Stimulated activated CD4-positive, alpha-beta T cell treated with anti-CD3 and anti-CD28 coated beads, TNF-alpha, amount 100 ng/mL, for 4 hours (primary cell): ENCODE measurements around the gene MARCHF10.
"Not testable (repeated sequence)": the region's sequence is repeated elsewhere in the genome, so short reads cannot be mapped to it uniquely, and the experiment has no call there.

ENCODE experiments used
- DNase-seq, 3 experiments: peaks; one replicate each; pipeline ENCODE4 v3.0.0-alpha.2; 2020; ENCODE audit warnings: low read depth in 3 of 3

MARCHF10 gene

GRCh38 chr17:62807812-62808575, at the start of gene MARCHF10:
Gene MARCHF10 (minus strand): TSS chr17:62808314. CDS start chr17:62801735, 6,579 bp downstream.
- DNase-seq, result peak in 2 of 3 experiments; percentile 37 to 59

- no peak for DNase-seq
Observed at GRCh38 chr17:62857526-62857925, 49.4 kb upstream of the MARCHF10 start.

- DNase-seq, result no peak
Observed at GRCh38 chr17:62856594-62856993, 48.5 kb upstream of the MARCHF10 start.

- DNase-seq, result no peak
Observed at GRCh38 chr17:62855156-62855555, 47.0 kb upstream of the MARCHF10 start.

GRCh38 chr17:62854098-62854680, 46.1 kb upstream of the MARCHF10 start:
- no peak for DNase-seq

- DNase-seq, result no peak
Observed at GRCh38 chr17:62852195-62852594, 44.1 kb upstream of the MARCHF10 start.

GRCh38 chr17:62849591-62850415, 41.7 kb upstream of the MARCHF10 start:
- DNase-seq, result not testable (repeated sequence)

GRCh38 chr17:62848334-62848733, 40.2 kb upstream of the MARCHF10 start:
- no peak for DNase-seq

GRCh38 chr17:62847426-62847825, 39.3 kb upstream of the MARCHF10 start:
- no peak for DNase-seq

GRCh38 chr17:62840871-62841270, 32.8 kb upstream of the MARCHF10 start:
- no peak for DNase-seq

GRCh38 chr17:62833816-62834215, 25.7 kb upstream of the MARCHF10 start:
- DNase-seq, result not testable (repeated sequence)

- no peak for DNase-seq
Observed at GRCh38 chr17:62832405-62832804, 24.3 kb upstream of the MARCHF10 start.

GRCh38 chr17:62831066-62831465, 23.0 kb upstream of the MARCHF10 start:
- DNase-seq, result not testable (repeated sequence)

- DNase-seq, result no peak
Observed at GRCh38 chr17:62827746-62828485, 19.8 kb upstream of the MARCHF10 start.

- no peak for DNase-seq
Observed at GRCh38 chr17:62826956-62827355, 18.8 kb upstream of the MARCHF10 start.

- no peak for DNase-seq
Observed at GRCh38 chr17:62825182-62825581, 17.1 kb upstream of the MARCHF10 start.

GRCh38 chr17:62824290-62825131, 16.4 kb upstream of the MARCHF10 start:
- DNase-seq, result no peak

- no peak for DNase-seq
Observed at GRCh38 chr17:62823111-62823893, 15.2 kb upstream of the MARCHF10 start.

GRCh38 chr17:62822080-62822904, 14.2 kb upstream of the MARCHF10 start:
- no peak for DNase-seq
